Spleen (tissue), 7 donors: Measurements from ENCODE around the gene NUDT3.
A peak's percentile ranks its signal among the peaks of the same experiment; 100 is the strongest.

Experiments
- CTCF ChIP-seq, 11 experiments: fragments of 200-600 bp in 7 of 11; fragments of 450-650 bp in 4 of 11; sonication (generic) in 4 of 11; IDR thresholded peaks in 8 of 11; conservative IDR thresholded peaks in 3 of 11; 1 replicate in 7 of 11; 2 replicates in 4 of 11; pipeline versions ENCODE4 v1.4.0 to v1.8.0; 2016 to 2021; ENCODE audit warnings: antibody characterized with exemption in 11 of 11, inconsistent platforms in 4 of 11, mild to moderate bottlenecking in 1 of 11
- POLR2A ChIP-seq, 3 donors: fragments of 450-650 bp; IDR thresholded peaks; one replicate each; pipeline ENCODE4 v1.5.1; 2017; ENCODE audit warnings: antibody characterized with exemption in 3 of 3, mild to moderate bottlenecking in 1 of 3
- POLR2AphosphoS5 ChIP-seq, 3 donors: sonication (generic); formaldehyde crosslinking; IDR thresholded peaks; one replicate each; pipeline ENCODE4 v1.5.1; 2017; ENCODE audit warnings: antibody characterized with exemption in 3 of 3
- donor health status: DM: no; HTN: no; CAD: no; lungs with moderate emphysema.
- donor health status: DM: no; HTN: no; CAD: no.
- donor health status: DM: no; HTN: no; CAD: no.

- TF ChIP-seq POLR2AphosphoS5 (IDR thresholded peaks at IDR 0.05) (peak in 1 of 3 donors; percentile 66), CTCF (IDR thresholded peaks at IDR 0.05 in 8 of 11, conservative IDR thresholded peaks at IDR 0.05 in 3 of 11) (no peak), POLR2A (IDR thresholded peaks at IDR 0.05) (no peak)
Measured at GRCh38 chr6:34301408-34301807, 91.1 kb downstream of the NUDT3 start.
